LNCAP (cell line): ENCODE results near the gene USP21.

Source experiments
- TF ChIP-seq, protein P1 (sequence below): fragments of 450-650 bp; IDR thresholded peaks from 2 replicates; pipeline ENCODE4 v1.5.1; 2017; ENCODE audit warnings: mild to moderate bottlenecking

The USP21 gene

DNA sequence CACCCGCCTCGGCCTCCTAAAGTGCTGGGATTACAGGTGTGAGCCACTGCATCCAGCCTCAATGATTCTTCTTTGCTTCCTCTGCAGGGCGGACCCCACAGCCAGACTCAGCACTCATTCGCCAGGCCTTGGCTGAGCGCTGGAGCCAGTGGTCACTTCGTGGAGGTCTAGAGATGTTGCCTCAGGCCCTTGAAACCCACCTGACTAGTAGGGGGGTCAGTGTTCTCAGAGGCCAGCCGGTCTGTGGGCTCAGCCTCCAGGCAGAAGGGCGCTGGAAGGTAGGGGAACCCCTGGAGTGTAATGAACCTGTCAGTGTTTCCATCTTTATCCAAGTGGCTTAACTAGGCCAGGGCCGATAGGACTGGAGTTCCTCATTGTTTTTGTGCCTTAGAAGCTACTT, 9.6 kb downstream of the USP21 start:
- TF ChIP-seq, protein P1, sequence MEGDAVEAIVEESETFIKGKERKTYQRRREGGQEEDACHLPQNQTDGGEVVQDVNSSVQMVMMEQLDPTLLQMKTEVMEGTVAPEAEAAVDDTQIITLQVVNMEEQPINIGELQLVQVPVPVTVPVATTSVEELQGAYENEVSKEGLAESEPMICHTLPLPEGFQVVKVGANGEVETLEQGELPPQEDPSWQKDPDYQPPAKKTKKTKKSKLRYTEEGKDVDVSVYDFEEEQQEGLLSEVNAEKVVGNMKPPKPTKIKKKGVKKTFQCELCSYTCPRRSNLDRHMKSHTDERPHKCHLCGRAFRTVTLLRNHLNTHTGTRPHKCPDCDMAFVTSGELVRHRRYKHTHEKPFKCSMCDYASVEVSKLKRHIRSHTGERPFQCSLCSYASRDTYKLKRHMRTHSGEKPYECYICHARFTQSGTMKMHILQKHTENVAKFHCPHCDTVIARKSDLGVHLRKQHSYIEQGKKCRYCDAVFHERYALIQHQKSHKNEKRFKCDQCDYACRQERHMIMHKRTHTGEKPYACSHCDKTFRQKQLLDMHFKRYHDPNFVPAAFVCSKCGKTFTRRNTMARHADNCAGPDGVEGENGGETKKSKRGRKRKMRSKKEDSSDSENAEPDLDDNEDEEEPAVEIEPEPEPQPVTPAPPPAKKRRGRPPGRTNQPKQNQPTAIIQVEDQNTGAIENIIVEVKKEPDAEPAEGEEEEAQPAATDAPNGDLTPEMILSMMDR: no peak

DNA sequence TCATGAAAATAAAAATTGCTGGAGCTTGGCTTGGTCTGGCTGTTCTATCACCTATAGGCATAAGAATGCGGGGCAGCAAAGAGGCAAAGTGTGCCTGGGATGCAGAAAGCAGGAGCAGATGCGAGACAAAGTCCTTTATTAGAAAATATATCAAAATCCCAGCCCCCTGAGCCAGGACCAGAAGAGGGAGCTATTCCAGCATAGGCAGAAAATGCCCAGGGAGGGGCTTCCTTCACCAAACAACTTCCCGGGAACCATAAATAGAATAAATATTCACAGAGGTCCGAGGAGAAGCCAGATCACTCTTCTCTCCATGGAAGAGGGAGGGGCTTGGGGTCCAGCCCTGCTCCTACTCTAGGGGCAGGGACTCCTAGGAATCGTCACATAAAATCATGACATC, 11.9 kb downstream of the USP21 start:
- TF ChIP-seq, protein P1: no peak; the same call in 1 of the 2 replicates

GRCh38 chr1:161171696-161172095, 12.4 kb downstream of the USP21 start:
- TF ChIP-seq, protein P1: no peak

GRCh38 chr1:161172349-161172748, 13.0 kb downstream of the USP21 start:
- TF ChIP-seq, protein P1: no peak

DNA sequence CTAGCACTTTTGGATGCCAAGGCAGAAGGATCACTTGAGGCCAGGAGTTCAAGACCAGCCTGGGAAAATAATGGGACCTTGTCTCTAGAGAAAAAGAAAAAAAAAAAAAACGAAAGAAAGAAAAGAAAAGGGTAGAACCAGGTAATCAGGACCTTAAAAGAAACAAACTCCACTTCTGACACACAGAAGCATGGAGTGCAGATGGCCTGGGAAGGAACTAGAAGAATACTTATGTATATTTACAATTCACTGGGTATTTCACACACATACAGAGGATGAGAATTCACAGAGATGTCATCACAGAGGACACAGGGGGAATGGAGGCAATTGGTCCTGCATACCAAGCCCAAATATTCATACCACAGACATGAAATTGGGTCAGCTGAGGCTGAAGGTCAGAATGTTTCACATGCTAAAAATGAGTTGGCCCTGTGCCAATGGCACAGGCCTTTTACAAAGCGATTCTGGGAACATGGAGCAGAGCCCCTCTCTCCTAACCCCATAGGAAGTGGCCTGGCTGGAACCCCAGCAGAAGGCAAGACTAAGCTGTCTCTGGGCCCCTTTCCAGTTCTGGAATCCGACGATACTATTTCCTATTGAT, 13.6 kb downstream of the USP21 start:
- TF ChIP-seq, protein P1: no peak

DNA sequence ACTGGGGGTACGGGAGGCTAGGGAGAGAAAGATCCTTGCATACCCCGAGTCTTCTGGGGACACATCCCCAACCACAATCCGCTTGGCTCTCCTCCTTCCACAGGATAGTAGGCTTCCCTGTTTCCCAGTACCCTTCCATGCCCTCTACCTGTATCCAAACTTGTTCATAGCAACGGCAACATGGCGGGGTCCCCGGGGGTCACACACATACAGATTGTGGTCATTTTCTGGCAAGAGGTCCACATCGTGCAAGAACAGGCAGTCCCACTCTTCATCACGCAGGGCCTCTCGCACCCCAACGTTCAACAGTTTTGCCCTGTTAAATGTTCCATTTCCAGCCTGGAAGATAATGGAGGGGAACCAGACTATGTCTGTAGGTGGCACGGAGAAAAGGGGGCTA, 14.4 kb downstream of the USP21 start:
- TF ChIP-seq, protein P1: no peak

- TF ChIP-seq, protein P1: no peak
These were observed 15.6 kb downstream of the USP21 start for GRCh38 chr1:161174911-161175310.
